CD4-positive, alpha-beta T cell (primary cell): ENCODE results near the gene OPTC. TPM values are rescaled to one million over a fixed set of nuclear protein-coding genes. Genes with fewer than 3 reads are reported as not detected.

Experiments
- ATAC-seq: fragments of 200-7000 bp; cut with Tn5 transposase; one replicate; pipeline ENCODE4 v1.10.0; 2022; ENCODE audit warnings: mild to moderate bottlenecking; ENCODE audit not compliant: poor library complexity
- CTCF ChIA-PET: fragments of 350-600 bp; sonication (Branson Sonifier 250); formaldehyde crosslinking; loops from one replicate; lab custom pipeline; 2021; ENCODE audit warnings: antibody characterized with exemption, inconsistent platforms; lab: Charles Lee
- POLR2A ChIA-PET: fragments of 350-600 bp; sonication (Branson Sonifier 250); formaldehyde crosslinking; loops from one replicate; lab custom pipeline; 2021; ENCODE audit warnings: antibody characterized with exemption, inconsistent platforms; lab: Charles Lee
- DNase-seq, 14 experiments: peaks; one replicate each; pipeline ENCODE4 v3.0.0-alpha.2; 2013 to 2020; ENCODE audit warnings: mixed read lengths in 2 of 14
- H3K27ac ChIP-seq, 2 donors: one replicate each; pipeline versions ENCODE4 v1.5.1 to v1.7.0; 2013; ENCODE audit warnings: low read length in 2 of 2, low read depth in 1 of 2, mild to moderate bottlenecking in 1 of 2
- H3K27me3 ChIP-seq, 2 experiments: 1 replicate in 1 of 2; 2 replicates in 1 of 2; pipeline versions ENCODE4 v1.6.1 to v1.7.0; 2013; ENCODE audit warnings: low read length in 2 of 2, control low read depth in 1 of 2, mild to moderate bottlenecking in 1 of 2, moderate library complexity in 1 of 2; ENCODE audit not compliant: insufficient read depth in 2 of 2, control insufficient read depth in 1 of 2
- H3K36me3 ChIP-seq: one replicate; pipeline ENCODE4 v1.6.1; 2013; ENCODE audit warnings: low read length, control low read depth; ENCODE audit not compliant: insufficient read depth
- H3K4me1 ChIP-seq: one replicate; pipeline ENCODE4 v1.6.1; 2013; ENCODE audit warnings: low read length, control low read depth; ENCODE audit not compliant: insufficient read depth
- H3K4me3 ChIP-seq: one replicate; pipeline ENCODE4 v1.5.1; 2013; ENCODE audit warnings: mild to moderate bottlenecking, low read length, moderate library complexity
- H3K9me3 ChIP-seq, 2 experiments: 1 replicate in 1 of 2; 2 replicates in 1 of 2; pipeline versions ENCODE4 v1.6.1 to v1.7.0; 2013; ENCODE audit warnings: low read length in 2 of 2, mild to moderate bottlenecking in 2 of 2, control low read depth in 1 of 2, moderate library complexity in 1 of 2; ENCODE audit not compliant: control insufficient read depth in 1 of 2, insufficient read depth in 1 of 2
- H3K27ac Mint-ChIP-seq: one replicate; pipeline ENCODE4 v1.8.0; 2020; ENCODE audit warnings: mixed read lengths
- H3K27me3 Mint-ChIP-seq: one replicate; pipeline ENCODE4 v1.8.0; 2021; ENCODE audit warnings: mixed read lengths
- H3K36me3 Mint-ChIP-seq: one replicate; pipeline ENCODE4 v1.8.0; 2021; ENCODE audit warnings: low read depth, mixed read lengths
- H3K4me1 Mint-ChIP-seq: one replicate; pipeline ENCODE4 v1.8.0; 2021; ENCODE audit warnings: low read depth, mixed read lengths
- H3K4me3 Mint-ChIP-seq: one replicate; pipeline ENCODE4 v1.8.0; 2020; ENCODE audit warnings: mild to moderate bottlenecking, mixed read lengths
- H3K9me3 Mint-ChIP-seq: one replicate; pipeline ENCODE4 v1.8.0; 2020; ENCODE audit warnings: mixed read lengths
- intact Hi-C, 2 experiments: fragments of 100-400 bp; cut with DNase I in 1 of 2; cut with micrococcal nuclease in 1 of 2; formaldehyde crosslinking; loops; one replicate each; pipeline versions ENCODE4 v1.15.1 to v1.9.0; 2023 to 2025; cut with DNase I, micrococcal nuclease
- total RNA-seq, 174 experiments: library from RNA in 2 of 174; stranded (reverse) in 2 of 174; gene quantifications; one replicate each; pipeline ENCODE4 v1.2.3 and lab custom pipeline; 2021 to 2026
- TF ChIP-seq, protein P1 (sequence below): fragments of 200-600 bp; IDR thresholded peaks from one replicate; pipeline ENCODE4 v1.8.0; 2022; ENCODE audit warnings: antibody characterized with exemption, mild to moderate bottlenecking

OPTC gene
- total RNA-seq, 2 experiments from 2014 or later, result not detected

DNA sequence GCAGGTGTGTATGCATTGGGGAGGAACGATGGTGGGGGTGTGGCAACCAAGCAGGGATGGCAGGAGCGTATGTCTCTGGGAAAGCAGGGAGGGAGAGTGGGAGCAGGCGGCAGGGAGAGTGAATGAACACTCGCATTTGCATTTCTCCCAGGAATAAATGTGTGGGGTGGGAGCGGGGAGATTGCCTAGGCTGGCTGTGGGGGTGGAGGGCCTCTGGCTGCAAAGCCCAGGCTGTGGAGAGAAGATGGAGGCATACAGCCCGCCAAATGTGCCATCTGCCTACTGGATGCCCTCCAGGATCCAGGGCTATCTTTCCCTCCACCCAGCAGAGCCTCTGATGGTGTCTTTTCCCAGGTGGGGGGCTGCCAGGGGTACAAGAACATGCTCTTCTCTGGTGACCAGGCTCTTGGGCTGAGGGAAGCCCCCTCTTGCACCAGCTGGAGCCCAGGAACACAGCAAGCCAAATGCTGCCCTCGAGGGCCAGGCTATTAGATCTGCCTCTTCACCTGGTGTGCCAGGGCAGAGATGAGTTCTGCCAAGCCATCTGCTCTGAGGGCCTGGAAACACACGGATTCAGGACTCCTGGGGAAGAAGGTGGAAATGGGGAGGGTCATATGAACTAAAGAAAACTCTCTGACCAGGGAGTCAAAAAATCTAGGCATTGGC, 1.7 kb upstream of the OPTC start:
- Histone ChIP-seq H3K27me3 (no peaks in the 10 kb centered on the region), H3K4me3 (no peak overlapping the region), H3K27ac (no peak overlapping the region), H3K4me1 (peaks cover 15% of the 10 kb centered on the region), H3K9me3 (no peaks in the 10 kb centered on the region), H3K36me3 (no peaks in the 10 kb centered on the region)
- Mint-ChIP-seq H3K9me3 (no peaks in the 10 kb centered on the region), H3K4me3 (no peak overlapping the region), H3K36me3 (no peaks in the 10 kb centered on the region), H3K4me1 (peaks cover 14% of the 10 kb centered on the region), H3K27me3 (peaks cover 4% of the 10 kb centered on the region), H3K27ac (no peak overlapping the region)
- DNase-seq (no peak), ATAC-seq (no peak)
- TF ChIP-seq, protein P1, sequence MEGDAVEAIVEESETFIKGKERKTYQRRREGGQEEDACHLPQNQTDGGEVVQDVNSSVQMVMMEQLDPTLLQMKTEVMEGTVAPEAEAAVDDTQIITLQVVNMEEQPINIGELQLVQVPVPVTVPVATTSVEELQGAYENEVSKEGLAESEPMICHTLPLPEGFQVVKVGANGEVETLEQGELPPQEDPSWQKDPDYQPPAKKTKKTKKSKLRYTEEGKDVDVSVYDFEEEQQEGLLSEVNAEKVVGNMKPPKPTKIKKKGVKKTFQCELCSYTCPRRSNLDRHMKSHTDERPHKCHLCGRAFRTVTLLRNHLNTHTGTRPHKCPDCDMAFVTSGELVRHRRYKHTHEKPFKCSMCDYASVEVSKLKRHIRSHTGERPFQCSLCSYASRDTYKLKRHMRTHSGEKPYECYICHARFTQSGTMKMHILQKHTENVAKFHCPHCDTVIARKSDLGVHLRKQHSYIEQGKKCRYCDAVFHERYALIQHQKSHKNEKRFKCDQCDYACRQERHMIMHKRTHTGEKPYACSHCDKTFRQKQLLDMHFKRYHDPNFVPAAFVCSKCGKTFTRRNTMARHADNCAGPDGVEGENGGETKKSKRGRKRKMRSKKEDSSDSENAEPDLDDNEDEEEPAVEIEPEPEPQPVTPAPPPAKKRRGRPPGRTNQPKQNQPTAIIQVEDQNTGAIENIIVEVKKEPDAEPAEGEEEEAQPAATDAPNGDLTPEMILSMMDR, result no peak
- intact Hi-C loops, result no loop called here
- CTCF ChIA-PET, result no interaction called here
- POLR2A ChIA-PET, result no interaction called here

- Mint-ChIP-seq H3K9me3 (no peaks in the 10 kb centered on the region), H3K36me3 (no peaks in the 10 kb centered on the region), H3K4me1 (peaks cover 9% of the 10 kb centered on the region), H3K27ac (no peak overlapping the region), H3K4me3 (no peak overlapping the region), H3K27me3 (peaks cover 4% of the 10 kb centered on the region)
- TF ChIP-seq, protein P1, result no peak
- intact Hi-C loops, result no loop called here
- POLR2A ChIA-PET, result no interaction called here
- Histone ChIP-seq H3K9me3 (no peaks in the 10 kb centered on the region), H3K27ac (no peak overlapping the region), H3K36me3 (no peaks in the 10 kb centered on the region), H3K4me3 (no peak overlapping the region), H3K27me3 (no peaks in the 10 kb centered on the region), H3K4me1 (peaks cover 10% of the 10 kb centered on the region)
- no peak for ATAC-seq
- DNase-seq, result no peak
- CTCF ChIA-PET, result interaction anchor here (2.1 kb wide), 1 partner anchor 226 kb away, joined by 8 read pairs; no protein-coding TSS in a partner anchor
Measured at GRCh38 chr1:203492748-203493130, 1.2 kb upstream of the OPTC start.

- TF ChIP-seq, protein P1, result no peak
- Mint-ChIP-seq H3K9me3 (no peaks in the 10 kb centered on the region), H3K36me3 (no peaks in the 10 kb centered on the region), H3K27me3 (peaks cover 4% of the 10 kb centered on the region), H3K4me3 (no peak overlapping the region), H3K4me1 (no peaks in the 10 kb centered on the region), H3K27ac (no peak overlapping the region)
- ATAC-seq (no peak), DNase-seq (no peak)
- Histone ChIP-seq H3K4me3 (no peak overlapping the region), H3K27ac (no peak overlapping the region), H3K36me3 (no peaks in the 10 kb centered on the region), H3K9me3 (no peaks in the 10 kb centered on the region), H3K27me3 (no peaks in the 10 kb centered on the region), H3K4me1 (no peaks in the 10 kb centered on the region)
- ChIA-PET POLR2A (no interaction called here), CTCF (no interaction called here)
- intact Hi-C loops, result no loop called here
Measured at GRCh38 chr1:203495845-203496244, 1.9 kb downstream of the OPTC start.
